ENCODE results near the gene TRIM16.
"Not testable (repeated sequence)": the region's sequence is repeated elsewhere in the genome, so short reads cannot be mapped to it uniquely, and the experiment has no call there.

DNA sequence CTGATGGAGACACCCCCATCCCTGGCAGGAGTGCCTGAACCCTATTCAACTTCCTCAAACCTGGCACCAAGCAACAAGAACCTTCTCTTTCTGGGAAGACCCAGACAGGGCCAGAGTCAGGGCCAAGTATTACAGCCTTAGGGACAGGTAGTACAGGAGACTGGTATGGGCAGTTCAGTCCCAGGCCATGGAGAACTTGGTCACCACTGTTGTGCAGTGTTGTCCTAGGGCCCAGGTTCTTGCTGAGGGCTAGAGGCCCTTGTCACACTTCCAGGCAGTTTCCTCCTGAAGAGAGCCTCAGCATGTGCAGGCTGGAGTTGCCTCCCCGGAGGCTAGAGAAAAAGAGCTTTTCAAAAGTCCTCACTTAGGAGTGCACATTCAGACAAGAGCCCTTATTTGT lies 93.3 kb downstream of the TRIM16 start:
- TF ChIP-seq POLR2A (IDR thresholded peaks at IDR 0.05; ENCODE audit: low read length); MAFK (IDR thresholded peaks at IDR 0.05; ENCODE audit: partially characterized antibody); HOXB5 (CRISPR knock-in tag; IDR thresholded peaks at IDR 0.05): not testable (repeated sequence)
- TF ChIP-seq, protein P1, sequence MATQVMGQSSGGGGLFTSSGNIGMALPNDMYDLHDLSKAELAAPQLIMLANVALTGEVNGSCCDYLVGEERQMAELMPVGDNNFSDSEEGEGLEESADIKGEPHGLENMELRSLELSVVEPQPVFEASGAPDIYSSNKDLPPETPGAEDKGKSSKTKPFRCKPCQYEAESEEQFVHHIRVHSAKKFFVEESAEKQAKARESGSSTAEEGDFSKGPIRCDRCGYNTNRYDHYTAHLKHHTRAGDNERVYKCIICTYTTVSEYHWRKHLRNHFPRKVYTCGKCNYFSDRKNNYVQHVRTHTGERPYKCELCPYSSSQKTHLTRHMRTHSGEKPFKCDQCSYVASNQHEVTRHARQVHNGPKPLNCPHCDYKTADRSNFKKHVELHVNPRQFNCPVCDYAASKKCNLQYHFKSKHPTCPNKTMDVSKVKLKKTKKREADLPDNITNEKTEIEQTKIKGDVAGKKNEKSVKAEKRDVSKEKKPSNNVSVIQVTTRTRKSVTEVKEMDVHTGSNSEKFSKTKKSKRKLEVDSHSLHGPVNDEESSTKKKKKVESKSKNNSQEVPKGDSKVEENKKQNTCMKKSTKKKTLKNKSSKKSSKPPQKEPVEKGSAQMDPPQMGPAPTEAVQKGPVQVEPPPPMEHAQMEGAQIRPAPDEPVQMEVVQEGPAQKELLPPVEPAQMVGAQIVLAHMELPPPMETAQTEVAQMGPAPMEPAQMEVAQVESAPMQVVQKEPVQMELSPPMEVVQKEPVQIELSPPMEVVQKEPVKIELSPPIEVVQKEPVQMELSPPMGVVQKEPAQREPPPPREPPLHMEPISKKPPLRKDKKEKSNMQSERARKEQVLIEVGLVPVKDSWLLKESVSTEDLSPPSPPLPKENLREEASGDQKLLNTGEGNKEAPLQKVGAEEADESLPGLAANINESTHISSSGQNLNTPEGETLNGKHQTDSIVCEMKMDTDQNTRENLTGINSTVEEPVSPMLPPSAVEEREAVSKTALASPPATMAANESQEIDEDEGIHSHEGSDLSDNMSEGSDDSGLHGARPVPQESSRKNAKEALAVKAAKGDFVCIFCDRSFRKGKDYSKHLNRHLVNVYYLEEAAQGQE (IDR thresholded peaks at IDR 0.05), result not testable (repeated sequence)

Data from A549 (cell line).